Measurements from ENCODE around the gene VAMP3. TPM values are rescaled to one million over a fixed set of nuclear protein-coding genes. Genes with fewer than 3 reads are reported as not detected.

Gene VAMP3
- total and polyA plus RNA-seq, 2 experiments from 2014 or later: 82.5 to 109 TPM

DNA sequence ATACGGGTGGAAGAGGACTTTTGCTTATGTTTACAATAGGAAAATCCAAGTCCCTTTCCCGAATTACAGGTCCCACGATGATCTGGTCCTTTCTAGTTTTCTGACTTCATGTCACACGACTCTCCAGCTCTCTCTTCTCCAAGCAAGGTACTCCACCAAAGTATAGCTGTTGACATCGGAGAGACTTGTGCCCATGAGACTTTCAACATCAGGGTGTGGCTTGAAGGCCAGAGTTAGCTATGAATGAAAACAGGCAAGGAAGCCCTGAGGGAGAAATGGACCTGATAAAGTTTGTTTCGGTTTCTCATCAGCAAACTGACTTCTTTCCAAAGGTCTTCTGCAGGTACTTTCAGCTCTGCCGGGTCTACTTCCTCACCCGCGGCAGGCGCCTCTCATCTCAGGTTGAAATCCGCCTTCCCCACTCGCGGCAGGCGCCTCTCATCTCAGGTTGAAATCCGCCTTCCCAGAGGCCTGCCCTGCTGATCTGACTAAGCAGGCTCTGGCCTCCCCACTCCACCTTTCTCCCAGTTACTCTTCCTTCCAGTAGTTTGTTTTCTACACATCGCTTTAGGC, 10.9 kb downstream of the VAMP3 start:
- no peaks in the 10 kb centered on the region for H4K20me1 ChIP-seq (ENCODE audit: insufficient read depth, poor library complexity, severe bottlenecking)
- H3K27me3 ChIP-seq: no peaks in the 10 kb centered on the region
- no peaks in the 10 kb centered on the region for H3K79me2 ChIP-seq
- TF ChIP-seq EZH2 (IDR thresholded peaks at IDR 0.05; ENCODE audit: borderline replicate concordance) (no peak), EZH2phosphoT487 (IDR thresholded peaks at IDR 0.05; ENCODE audit: low read depth, severe bottlenecking, unreplicated experiment) (no peak)
- TF ChIP-seq, protein P1, sequence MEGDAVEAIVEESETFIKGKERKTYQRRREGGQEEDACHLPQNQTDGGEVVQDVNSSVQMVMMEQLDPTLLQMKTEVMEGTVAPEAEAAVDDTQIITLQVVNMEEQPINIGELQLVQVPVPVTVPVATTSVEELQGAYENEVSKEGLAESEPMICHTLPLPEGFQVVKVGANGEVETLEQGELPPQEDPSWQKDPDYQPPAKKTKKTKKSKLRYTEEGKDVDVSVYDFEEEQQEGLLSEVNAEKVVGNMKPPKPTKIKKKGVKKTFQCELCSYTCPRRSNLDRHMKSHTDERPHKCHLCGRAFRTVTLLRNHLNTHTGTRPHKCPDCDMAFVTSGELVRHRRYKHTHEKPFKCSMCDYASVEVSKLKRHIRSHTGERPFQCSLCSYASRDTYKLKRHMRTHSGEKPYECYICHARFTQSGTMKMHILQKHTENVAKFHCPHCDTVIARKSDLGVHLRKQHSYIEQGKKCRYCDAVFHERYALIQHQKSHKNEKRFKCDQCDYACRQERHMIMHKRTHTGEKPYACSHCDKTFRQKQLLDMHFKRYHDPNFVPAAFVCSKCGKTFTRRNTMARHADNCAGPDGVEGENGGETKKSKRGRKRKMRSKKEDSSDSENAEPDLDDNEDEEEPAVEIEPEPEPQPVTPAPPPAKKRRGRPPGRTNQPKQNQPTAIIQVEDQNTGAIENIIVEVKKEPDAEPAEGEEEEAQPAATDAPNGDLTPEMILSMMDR (IDR thresholded peaks at IDR 0.05; ENCODE audit: poor library complexity): no peak
- no peaks in the 10 kb centered on the region for H3K9me2 ChIP-seq (replicated peaks; ENCODE audit: insufficient read depth)
- H3K27ac ChIP-seq: no peak overlapping the region
- no peak overlapping the region for H3K4me2 ChIP-seq
- peaks cover 4% of the 10 kb centered on the region for H3K4me1 ChIP-seq (ENCODE audit: insufficient read depth)
- no peak overlapping the region for H2AFZ ChIP-seq
- no peaks in the 10 kb centered on the region for H3K36me3 ChIP-seq (replicated peaks; ENCODE audit: insufficient read depth, low read depth)
- 94% methylated on average over 16 of the region's 16 CpGs for WGBS (ENCODE audit: low lambda C conversion rate, missing lambda C conversion rate)
- no peak overlapping the region for H3K4me3 ChIP-seq
- no peaks in the 10 kb centered on the region for H3K9me3 ChIP-seq (ENCODE audit: low read depth)
- no peak for DNase-seq (ENCODE audit: low spot score)

DNA sequence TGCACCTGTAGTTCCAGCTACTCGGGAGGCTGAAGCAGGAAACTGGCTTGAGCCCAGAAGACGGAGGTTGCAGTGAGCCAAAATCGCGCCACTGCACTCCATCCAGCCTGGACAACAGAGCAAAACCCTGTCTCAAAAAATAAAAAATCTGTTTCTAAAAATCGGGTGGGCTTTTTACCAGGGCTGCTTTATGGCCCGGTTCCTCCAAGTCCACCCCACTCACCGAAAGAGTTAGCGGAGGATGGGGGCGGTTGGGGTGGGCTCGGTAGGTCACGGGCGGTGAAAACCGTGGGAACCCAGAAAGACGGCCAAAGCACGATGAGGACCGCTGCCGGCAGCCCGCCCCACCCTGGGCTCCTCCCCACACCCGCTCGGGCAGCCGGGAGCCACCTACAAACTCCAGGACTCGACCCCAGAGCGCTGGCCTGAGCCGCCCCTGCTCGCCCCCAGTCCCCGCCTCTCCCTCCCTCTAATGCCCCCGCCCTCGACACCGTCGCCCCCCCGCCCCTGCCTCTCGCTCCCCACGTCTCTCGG, 12.1 kb downstream of the VAMP3 start:
- no peaks in the 10 kb centered on the region for H3K27me3 ChIP-seq
- H3K4me3 ChIP-seq: peak overlapping the region; percentile 64
- H3K9me3 ChIP-seq (ENCODE audit: low read depth): no peaks in the 10 kb centered on the region
- peak overlapping the region; percentile 51 for H3K27ac ChIP-seq
- WGBS (ENCODE audit: low lambda C conversion rate, missing lambda C conversion rate): 25% methylated on average over 6 of the region's 34 CpGs
- H3K36me3 ChIP-seq (replicated peaks; ENCODE audit: insufficient read depth, low read depth): no peaks in the 10 kb centered on the region
- no peaks in the 10 kb centered on the region for H4K20me1 ChIP-seq (ENCODE audit: insufficient read depth, poor library complexity, severe bottlenecking)
- peak overlapping the region; percentile 93 for H2AFZ ChIP-seq
- peaks cover 4% of the 10 kb centered on the region for H3K4me1 ChIP-seq (ENCODE audit: insufficient read depth)
- peak; percentile 77 for DNase-seq (ENCODE audit: low spot score)
- H3K4me2 ChIP-seq: peak overlapping the region; percentile 95
- no peaks in the 10 kb centered on the region for H3K79me2 ChIP-seq
- H3K9me2 ChIP-seq (replicated peaks; ENCODE audit: insufficient read depth): no peaks in the 10 kb centered on the region
- no peak for TF ChIP-seq EZH2 (IDR thresholded peaks at IDR 0.05; ENCODE audit: borderline replicate concordance)
- TF ChIP-seq EZH2phosphoT487 (IDR thresholded peaks at IDR 0.05; ENCODE audit: low read depth, severe bottlenecking, unreplicated experiment): no peak
- TF ChIP-seq, protein P1 (IDR thresholded peaks at IDR 0.05; ENCODE audit: poor library complexity): no peak

DNA sequence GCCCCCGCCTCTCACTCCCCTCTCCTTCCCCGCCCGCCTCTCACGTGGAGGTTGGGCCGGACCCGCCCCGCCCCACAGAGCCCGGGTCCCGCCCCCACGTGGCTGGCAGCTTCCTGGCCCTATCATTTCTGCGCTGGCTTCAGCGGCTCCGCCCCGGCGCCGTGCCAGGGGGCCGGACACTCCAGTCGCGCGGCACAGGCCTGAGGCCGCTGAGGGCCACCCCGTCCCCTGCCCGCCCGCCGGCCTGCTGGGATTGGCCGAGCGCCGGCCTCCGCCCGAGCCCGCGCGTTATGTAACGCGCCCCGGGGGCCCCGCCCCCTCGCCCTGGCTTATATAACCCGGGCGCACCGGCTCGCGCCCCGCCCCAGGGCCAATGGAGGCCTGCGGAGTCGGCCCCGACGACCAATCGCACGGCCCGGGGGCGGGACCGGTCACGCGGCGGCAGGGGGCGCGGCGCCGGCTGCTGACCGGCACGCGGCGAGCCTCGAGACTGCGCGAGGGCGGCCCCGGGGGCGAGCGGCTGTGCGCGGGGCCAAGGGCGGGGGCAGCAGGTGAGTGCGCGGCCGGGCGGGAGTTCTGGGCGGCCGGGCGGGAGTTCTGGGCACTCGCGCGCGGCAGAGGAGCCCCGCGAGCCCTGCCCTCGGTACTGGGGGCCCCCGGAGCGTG, 12.9 kb downstream of the VAMP3 start, which contains the start of gene PER3:
TSS of gene PER3 (plus strand) at position 466 of the 666 bp plus-strand sequence. CDS start 587 bp downstream, outside the sequence.
- no peaks in the 10 kb centered on the region for H3K36me3 ChIP-seq (replicated peaks; ENCODE audit: insufficient read depth, low read depth)
- H4K20me1 ChIP-seq (ENCODE audit: insufficient read depth, poor library complexity, severe bottlenecking): no peaks in the 10 kb centered on the region
- TF ChIP-seq EZH2 (IDR thresholded peaks at IDR 0.05; ENCODE audit: borderline replicate concordance) (no peak), EZH2phosphoT487 (IDR thresholded peaks at IDR 0.05; ENCODE audit: low read depth, severe bottlenecking, unreplicated experiment) (no peak)
- TF ChIP-seq, protein P1 (IDR thresholded peaks at IDR 0.05; ENCODE audit: poor library complexity): no peak
- H3K79me2 ChIP-seq: no peaks in the 10 kb centered on the region
- peak within 1 kb of the TSS; percentile 95 for H3K4me2 ChIP-seq
- H3K9me2 ChIP-seq (replicated peaks; ENCODE audit: insufficient read depth): no peaks in the 10 kb centered on the region
- peak within 1 kb of the TSS; percentile 64 for H3K4me3 ChIP-seq
- peak; percentile 99 for DNase-seq (ENCODE audit: low spot score)
- H3K9me3 ChIP-seq (ENCODE audit: low read depth): no peaks in the 10 kb centered on the region
- WGBS (ENCODE audit: low lambda C conversion rate, missing lambda C conversion rate): 10% methylated on average over 2 of the region's 90 CpGs
- H3K27ac ChIP-seq: peak within 1 kb of the TSS; percentile 82
- H2AFZ ChIP-seq: peak within 1 kb of the TSS; percentile 93
- peaks cover 4% of the 10 kb centered on the region for H3K4me1 ChIP-seq (ENCODE audit: insufficient read depth)
- no peaks in the 10 kb centered on the region for H3K27me3 ChIP-seq
